Endothelial cell of umbilical vein (primary cell): ENCODE data around the gene NRXN3. TPM values are rescaled to one million over a fixed set of nuclear protein-coding genes. Genes with fewer than 3 reads are reported as not detected.

Source experiments
- BruUV-seq: library from RNA; stranded (reverse); fragments of 400-500 nt; replicated peaks from 2 replicates; lab custom pipeline; 2021; lab: Mats Ljungman, UMichigan
- CTCF ChIA-PET: fragments of 300-600, 350-600 bp; sonication (Branson Sonifier 250); formaldehyde crosslinking; loops from one replicate; lab custom pipeline; 2021; ENCODE audit warnings: antibody characterized with exemption, inconsistent platforms; lab: Charles Lee
- POLR2A ChIA-PET: fragments of 300-600, 350-600 bp; sonication (Branson Sonifier 250); formaldehyde crosslinking; loops from one replicate; lab custom pipeline; 2021; ENCODE audit warnings: antibody characterized with exemption, inconsistent platforms; lab: Charles Lee
- DNase-seq: peaks from one replicate; pipeline ENCODE4 v3.0.0-alpha.2; 2011; ENCODE audit warnings: low read depth, low spot score
- FAIRE-seq: peaks from 2 replicates; lab custom pipeline; 2011; peaks lifted over from hg19 to GRCh38; lab: Jason Lieb, UNC
- H2AFZ ChIP-seq: 2 replicates; pipeline ENCODE4 v1.6.0; 2012; ENCODE audit warnings: low read depth, low read length, control low read depth, inconsistent platforms
- H3K27ac ChIP-seq: 2 replicates; pipeline ENCODE4 v1.5.1; 2011; ENCODE audit warnings: low read depth, mild to moderate bottlenecking, control low read depth, low read length, moderate library complexity; ENCODE audit not compliant: insufficient read depth
- H3K27me3 ChIP-seq, 2 experiments: 2 replicates each; pipeline versions ENCODE4 v1.6.0 to v1.6.1; 2011; ENCODE audit warnings: low read length in 2 of 2, mixed read lengths in 1 of 2; ENCODE audit not compliant: control insufficient read depth in 2 of 2, insufficient read depth in 2 of 2
- H3K36me3 ChIP-seq, 2 experiments: 2 replicates in 1 of 2; 3 replicates in 1 of 2; pipeline ENCODE4 v1.5.1; 2011; ENCODE audit warnings: low read length in 2 of 2, mild to moderate bottlenecking in 1 of 2, moderate library complexity in 1 of 2; ENCODE audit not compliant: control insufficient read depth in 2 of 2, insufficient read depth in 2 of 2; ENCODE audit errors: extremely low read depth in 1 of 2
- H3K4me1 ChIP-seq: 3 replicates; pipeline ENCODE4 v1.5.1; 2011; ENCODE audit warnings: mild to moderate bottlenecking, low read length; ENCODE audit not compliant: control insufficient read depth, insufficient read depth; ENCODE audit errors: extremely low read depth
- H3K4me2 ChIP-seq: 2 replicates; pipeline ENCODE4 v1.6.1; 2011; ENCODE audit warnings: low read length, control low read depth, mixed read lengths; ENCODE audit not compliant: insufficient read depth
- H3K4me3 ChIP-seq, 3 experiments: fragments of 200-600 bp in 1 of 3; sonication (generic), shearing (Covaris generic) in 1 of 3; replicated peaks in 1 of 3; 2 replicates each; pipeline ENCODE4 v1.5.1; 2011 to 2016; ENCODE audit warnings: control low read depth in 3 of 3, low read length in 3 of 3, mild to moderate bottlenecking in 2 of 3, inconsistent platforms in 1 of 3, low read depth in 1 of 3, moderate library complexity in 1 of 3; ENCODE audit not compliant: insufficient read depth in 1 of 3
- H3K79me2 ChIP-seq: 2 replicates; pipeline ENCODE4 v1.6.0; 2012; ENCODE audit warnings: low read length, inconsistent platforms; ENCODE audit not compliant: control insufficient read depth, insufficient read depth
- H3K9ac ChIP-seq: replicated peaks from 2 replicates; pipeline ENCODE3; 2011; ENCODE audit warnings: low read length, control low read depth; ENCODE audit not compliant: insufficient read depth; ENCODE audit errors: extremely low read depth
- H3K9me1 ChIP-seq: replicated peaks from 3 replicates; pipeline ENCODE4 v1.6.0; 2011; ENCODE audit warnings: mild to moderate bottlenecking, low read length; ENCODE audit not compliant: control insufficient read depth, insufficient read depth; ENCODE audit errors: extremely low read depth
- H3K9me3 ChIP-seq: replicated peaks from 2 replicates; pipeline ENCODE4 v1.5.1; 2012; ENCODE audit warnings: low read length, inconsistent platforms; ENCODE audit not compliant: control insufficient read depth, insufficient read depth
- H4K20me1 ChIP-seq: replicated peaks from 2 replicates; pipeline ENCODE3; 2011; ENCODE audit warnings: mild to moderate bottlenecking, low read length; ENCODE audit not compliant: control insufficient read depth, insufficient read depth; ENCODE audit errors: extremely low read depth
- CTCF ChIP-seq, 2 donors: IDR thresholded peaks; 1 replicate in 1 of 2; 2 replicates in 1 of 2; pipeline ENCODE4 v1.5.1; 2011; ENCODE audit warnings: low read length in 2 of 2, mild to moderate bottlenecking in 2 of 2, moderate library complexity in 2 of 2, control low read depth in 1 of 2, inconsistent platforms in 1 of 2, low read depth in 1 of 2; ENCODE audit not compliant: insufficient read depth in 1 of 2; ENCODE audit errors: extremely low read depth in 1 of 2
- EZH2 ChIP-seq: IDR thresholded peaks from 2 replicates; pipeline ENCODE4 v1.6.1; 2012; ENCODE audit warnings: borderline replicate concordance, low read depth, mild to moderate bottlenecking, moderate library complexity, low read length, inconsistent platforms; ENCODE audit not compliant: severe bottlenecking
- FOS ChIP-seq: IDR thresholded peaks from 2 replicates; pipeline ENCODE4 v1.6.1; 2011; ENCODE audit warnings: mild to moderate bottlenecking, low read length, moderate library complexity, borderline replicate concordance; ENCODE audit not compliant: insufficient read depth
- GATA2 ChIP-seq: IDR thresholded peaks from 2 replicates; pipeline ENCODE4 v1.7.0; 2011; ENCODE audit warnings: low read depth, mild to moderate bottlenecking, moderate library complexity, mixed read lengths, low read length; ENCODE audit not compliant: insufficient read length, insufficient read depth
- JUN ChIP-seq: IDR thresholded peaks from 2 replicates; pipeline ENCODE4 v1.6.1; 2011; ENCODE audit warnings: borderline replicate concordance, low read depth; ENCODE audit not compliant: insufficient read length, insufficient read depth
- MAX ChIP-seq: IDR thresholded peaks from 2 replicates; pipeline ENCODE4 v1.6.1; 2011; ENCODE audit not compliant: insufficient read depth, insufficient read length
- MYC ChIP-seq: IDR thresholded peaks from one replicate; pipeline ENCODE4 v1.6.1; 2011; ENCODE audit warnings: mild to moderate bottlenecking, low read depth, low read length
- POLR2A ChIP-seq: IDR thresholded peaks from 2 replicates; pipeline ENCODE4 v1.6.1; 2012; ENCODE audit warnings: low read depth, mild to moderate bottlenecking, control low read depth, low read length
- POLR2AphosphoS5 ChIP-seq: IDR thresholded peaks from 2 replicates; pipeline ENCODE4 v1.6.1; 2012; ENCODE audit warnings: low read depth, mild to moderate bottlenecking, control low read depth, low read length, moderate library complexity; ENCODE audit not compliant: insufficient read depth
- dilution Hi-C: fragments of 300-500 bp; cut with MboI; formaldehyde crosslinking; loops from one replicate; pipeline ENCODE4 v1.15.0; 2019; ENCODE audit warnings: low sequenced_read_pairs; ENCODE audit not compliant: extremely low pct_ligation_motif_present
- intact Hi-C: fragments of 100-400 bp; cut with micrococcal nuclease; formaldehyde crosslinking; loops from one replicate; pipeline ENCODE4 v1.10.0; 2022
- polyA plus RNA-seq, 4 experiments: library from polyadenylated mRNA; depleted of rRNA in 3 of 4; stranded (reverse) in 3 of 4; unstranded in 1 of 4; fragments of >200 nt; gene quantifications; 2 replicates each; pipeline versions ENCODE4 v1.2.1 to v1.2.3, GENCODE V29; 2011 to 2012; ENCODE audit warnings: missing spikeins in 1 of 4
- total RNA-seq: library from RNA; stranded (reverse); gene quantifications from 2 replicates; pipeline ENCODE4 v1.2.3, GENCODE V29; 2021

Gene NRXN3
- total and polyA plus RNA-seq, 2 donors (not counting 3 experiments of a cell fraction or from before 2014, with no cell fraction given): 0.72 to 4.2 TPM

GRCh38 chr14:79357307-79357706 lies 1187.1 kb downstream of the NRXN3 start:
- ChIA-PET CTCF (interaction anchor here (1.0 kb wide), 1 partner anchor 82 kb away, joined by 3 read pairs; no protein-coding TSS in a partner anchor), POLR2A (no interaction called here)
- no peak overlapping the region for H3K4me3 ChIP-seq
- dilution Hi-C loops: no loop called here
- H3K27ac ChIP-seq: no peak overlapping the region
- BruUV-seq: no TSS peak
- intact Hi-C loops: no loop called here
- H2AFZ ChIP-seq: no peak overlapping the region
- DNase-seq (no peak), FAIRE-seq (no peak)
- H4K20me1 ChIP-seq: no peaks in the 10 kb centered on the region
- TF ChIP-seq POLR2AphosphoS5 (no peak), CTCF (IDR thresholded peaks at IDR 0.05; ENCODE audit: extremely low read depth in 1 of 2, insufficient read depth in 1 of 2, low read depth in 1 of 2, low read length in 2 of 2) (no peak), MYC (no peak), GATA2 (no peak), FOS (no peak), JUN (no peak), EZH2 (no peak), MAX (no peak), POLR2A (no peak)
- no peaks in the 10 kb centered on the region for H3K9me1 ChIP-seq
- H3K4me1 ChIP-seq: no peaks in the 10 kb centered on the region
- H3K79me2 ChIP-seq: no peaks in the 10 kb centered on the region
- H3K36me3 ChIP-seq: no peaks in the 10 kb centered on the region
- H3K9me3 ChIP-seq: no peaks in the 10 kb centered on the region
- no peak overlapping the region for H3K9ac ChIP-seq
- H3K4me2 ChIP-seq: no peak overlapping the region
- no peaks in the 10 kb centered on the region for H3K27me3 ChIP-seq
